HG02571 (cell line): ENCODE data around the gene TMEM132A.

Experiments used
- ATAC-seq: cut with Tn5 transposase; IDR thresholded peaks from one replicate; pipeline ENCODE4 v1.9.1; 2021; ENCODE audit warnings: mild to moderate bottlenecking, moderate library complexity; ENCODE audit not compliant: unreplicated experiment

The TMEM132A gene

DNA sequence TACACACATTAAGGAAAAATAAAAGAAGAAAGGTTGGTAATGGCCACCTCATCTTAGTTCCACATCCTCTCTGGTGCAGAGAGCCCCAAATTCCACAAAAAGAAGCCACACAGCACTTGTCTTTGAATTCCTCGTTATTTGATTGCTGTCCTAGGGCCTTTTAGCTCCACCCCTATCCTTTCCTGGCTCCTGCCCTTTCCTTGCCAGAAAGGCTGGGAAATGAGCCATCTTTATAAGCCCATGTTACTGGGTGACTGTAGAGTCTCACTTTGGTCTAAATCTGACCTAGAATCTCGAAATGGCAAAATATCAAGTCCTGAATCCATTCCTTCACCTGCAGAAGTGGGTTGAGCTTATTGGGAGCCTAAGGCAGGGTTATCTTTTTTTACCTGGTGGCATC lies 4.3 kb upstream of the TMEM132A start:
- ATAC-seq = no peak

DNA sequence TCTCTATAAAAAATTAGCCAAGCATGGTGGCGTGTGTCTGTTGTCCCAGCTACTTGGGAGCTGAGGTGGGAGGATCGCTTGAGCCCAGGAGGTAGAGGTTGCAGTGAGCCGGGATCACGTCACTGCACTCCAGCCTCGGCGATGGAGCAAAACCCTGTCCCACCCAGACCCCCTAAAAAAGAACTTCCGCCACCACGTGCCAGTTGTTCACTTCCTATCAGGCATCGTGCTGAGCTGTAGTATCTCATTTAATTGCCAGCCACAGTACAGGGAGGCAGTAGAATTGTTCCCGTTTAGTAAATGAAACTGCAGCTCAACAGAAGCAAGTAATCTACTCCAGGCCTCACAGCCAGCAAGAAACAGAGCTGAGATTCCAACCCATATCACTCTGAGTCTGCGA lies 3.0 kb upstream of the TMEM132A start:
- ATAC-seq = no peak

GRCh38 chr11:60921777-60922335 lies 2.4 kb upstream of the TMEM132A start:
- ATAC-seq = no peak

GRCh38 chr11:60922906-60923305 lies 1.4 kb upstream of the TMEM132A start:
- ATAC-seq = no peak

- ATAC-seq = no peak
Measured at GRCh38 chr11:60923326-60923725, 934 bp upstream of the TMEM132A start.

- ATAC-seq = no peak
Measured at GRCh38 chr11:60923800-60924109, 505 bp upstream of the TMEM132A start.

DNA sequence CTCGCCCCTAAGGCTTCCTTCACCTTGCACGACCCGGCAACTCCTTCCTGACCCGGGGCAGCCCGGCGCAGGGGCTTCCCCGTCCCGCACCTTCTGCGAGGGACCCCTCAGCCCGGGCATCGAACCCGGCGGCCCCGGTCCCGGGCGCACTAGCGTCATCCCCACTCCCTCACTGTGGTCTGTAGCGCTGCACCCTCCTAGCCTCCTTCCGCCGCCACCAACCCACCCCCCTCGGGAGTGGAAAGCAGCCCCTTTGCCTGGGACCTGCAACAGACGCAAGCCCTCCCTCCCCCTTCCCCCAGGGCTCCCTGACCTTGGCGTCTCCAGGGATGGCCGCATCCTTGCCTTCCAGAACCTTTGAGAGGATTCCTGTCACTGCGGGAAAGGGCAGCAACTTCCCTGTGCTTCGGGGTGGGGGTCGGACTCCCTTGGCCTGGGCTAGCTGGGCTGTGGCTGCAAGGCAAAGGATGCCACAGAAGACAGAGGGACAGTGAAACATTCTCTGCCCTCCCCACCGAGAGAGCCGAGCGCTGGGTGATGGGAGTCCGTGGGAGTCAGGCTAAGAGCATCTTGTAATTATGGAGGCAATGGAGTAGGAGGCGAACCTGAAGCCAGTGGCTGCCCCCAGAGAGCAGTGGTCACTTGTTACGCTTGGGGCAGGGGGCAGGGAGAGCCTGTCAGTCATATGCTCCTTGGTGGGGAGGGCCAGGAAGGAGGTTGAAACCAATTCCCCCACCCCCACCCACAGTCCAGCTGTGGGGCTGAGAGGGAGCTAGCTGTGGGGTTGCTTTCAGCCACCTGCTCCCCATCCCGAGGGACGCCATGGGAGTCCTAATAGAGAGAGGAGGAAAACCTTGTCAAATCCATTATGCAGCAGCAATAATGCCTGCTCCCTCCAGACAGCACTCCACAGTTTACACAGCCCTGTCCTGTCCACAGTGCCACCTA lies 920 bp downstream of the TMEM132A start:
- no peak for ATAC-seq

GRCh38 chr11:60925868-60926267 lies 1.6 kb downstream of the TMEM132A start:
- no peak for ATAC-seq

GRCh38 chr11:60926500-60926899 lies 2.2 kb downstream of the TMEM132A start:
- no peak for ATAC-seq

DNA sequence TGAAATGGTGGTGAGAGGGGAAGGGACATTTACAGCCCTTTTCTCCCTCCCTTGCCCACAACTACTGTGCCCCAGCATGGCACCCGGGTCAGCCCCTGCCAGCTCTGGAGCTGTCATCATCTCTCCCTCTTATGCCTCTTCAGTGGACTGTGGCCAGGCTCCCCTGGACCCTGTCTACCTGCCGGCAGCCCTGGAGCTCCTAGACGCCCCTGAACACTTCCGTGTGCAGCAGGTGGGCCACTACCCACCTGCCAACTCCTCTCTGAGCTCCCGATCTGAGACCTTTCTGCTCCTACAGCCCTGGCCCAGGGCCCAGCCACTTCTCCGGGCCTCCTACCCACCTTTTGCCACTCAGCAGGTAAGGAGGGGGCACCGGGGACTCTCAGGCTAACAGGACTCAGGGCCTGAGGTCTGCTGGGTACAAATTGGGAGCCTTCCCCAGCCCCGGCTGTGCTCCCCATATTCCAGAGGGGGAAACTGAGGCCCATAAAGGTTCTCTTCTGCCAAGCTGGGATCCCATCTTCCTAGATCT lies 2.9 kb downstream of the TMEM132A start:
- no peak for ATAC-seq

- no peak for ATAC-seq
Measured at GRCh38 chr11:60927600-60927999, 3.3 kb downstream of the TMEM132A start.

GRCh38 chr11:60928563-60929001 lies 4.3 kb downstream of the TMEM132A start:
- no peak for ATAC-seq

GRCh38 chr11:60929764-60930163 lies 5.5 kb downstream of the TMEM132A start:
- ATAC-seq = no peak

GRCh38 chr11:60930394-60930793 lies 6.1 kb downstream of the TMEM132A start:
- ATAC-seq = no peak

- ATAC-seq = no peak
Measured at GRCh38 chr11:60931917-60932316, 7.7 kb downstream of the TMEM132A start.

GRCh38 chr11:60932605-60933356 lies 8.5 kb downstream of the TMEM132A start:
- ATAC-seq = no peak

DNA sequence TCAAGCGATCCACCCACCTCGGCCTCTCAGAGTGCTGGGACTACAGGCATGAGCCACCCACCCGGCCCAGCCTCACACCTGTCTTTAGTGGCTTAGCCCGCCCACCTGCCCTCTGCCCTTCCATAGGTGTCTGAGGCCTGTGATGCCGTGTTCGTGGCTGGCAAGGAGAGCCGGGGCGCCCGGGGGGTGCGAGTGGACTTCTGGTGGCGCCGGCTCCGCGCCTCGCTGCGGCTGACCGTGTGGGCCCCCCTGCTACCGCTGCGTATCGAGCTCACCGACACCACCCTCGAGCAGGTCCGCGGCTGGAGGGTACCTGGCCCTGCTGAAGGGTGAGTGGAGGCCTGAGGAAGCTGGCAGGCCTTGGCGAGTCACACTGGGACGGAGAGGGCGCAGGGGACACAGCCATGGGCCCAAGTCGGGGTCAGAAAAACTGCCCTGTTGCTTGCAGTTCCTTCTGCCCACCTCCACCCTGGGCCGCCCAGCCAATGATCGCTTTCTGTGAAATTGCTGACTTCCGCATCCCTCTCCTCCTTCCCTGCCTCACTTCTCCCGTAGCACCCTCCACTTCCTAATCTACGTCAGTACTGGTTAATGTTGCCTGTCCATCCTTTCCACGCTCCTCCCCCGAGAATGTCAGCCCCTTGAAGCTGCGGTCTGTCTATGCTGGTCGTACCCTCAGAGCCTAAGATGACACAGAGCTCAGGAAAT lies 9.3 kb downstream of the TMEM132A start:
- ATAC-seq = no peak

DNA sequence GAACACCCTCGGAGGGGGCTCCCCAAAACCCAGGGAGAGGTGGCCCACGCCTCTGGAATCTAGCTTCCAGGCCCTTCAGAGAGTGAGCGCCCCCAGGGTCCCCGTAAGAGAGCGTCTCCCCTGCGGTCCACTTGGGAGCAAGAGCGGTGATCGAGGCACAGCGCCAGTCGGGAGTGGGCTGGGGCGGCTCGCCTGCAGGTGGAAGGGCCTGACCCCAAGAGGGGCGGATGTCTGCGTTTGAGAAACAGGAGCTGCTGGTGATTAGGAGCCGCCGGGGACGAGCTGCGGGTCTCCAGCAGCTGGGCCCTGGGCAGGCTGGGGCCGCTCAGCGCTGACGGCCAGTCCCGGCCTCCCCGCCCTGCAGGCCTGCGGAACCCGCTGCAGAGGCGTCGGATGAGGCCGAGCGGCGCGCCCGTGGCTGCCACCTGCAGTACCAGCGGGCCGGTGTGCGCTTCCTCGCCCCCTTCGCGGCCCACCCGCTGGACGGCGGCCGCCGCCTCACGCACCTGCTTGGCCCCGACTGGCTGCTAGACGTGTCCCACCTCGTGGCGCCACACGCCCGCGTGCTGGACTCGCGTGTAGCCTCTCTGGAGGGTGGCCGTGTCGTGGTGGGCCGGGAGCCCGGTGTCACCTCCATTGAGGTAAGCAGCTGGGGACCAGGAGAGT lies 10.0 kb downstream of the TMEM132A start:
- ATAC-seq = no peak

- no peak for ATAC-seq
Measured at GRCh38 chr11:60934790-60935605, 10.7 kb downstream of the TMEM132A start.
